ENCODE data around the gene F3. TPM values are rescaled to one million over a fixed set of nuclear protein-coding genes. Genes with fewer than 3 reads are reported as not detected.

Gene F3
- total and polyA plus RNA-seq, 9 of the 15 experiments (the other 6 are each of a cell fraction or from before 2014, with no cell fraction given) = 0.24 to 0.28 TPM; not detected in 7

DNA sequence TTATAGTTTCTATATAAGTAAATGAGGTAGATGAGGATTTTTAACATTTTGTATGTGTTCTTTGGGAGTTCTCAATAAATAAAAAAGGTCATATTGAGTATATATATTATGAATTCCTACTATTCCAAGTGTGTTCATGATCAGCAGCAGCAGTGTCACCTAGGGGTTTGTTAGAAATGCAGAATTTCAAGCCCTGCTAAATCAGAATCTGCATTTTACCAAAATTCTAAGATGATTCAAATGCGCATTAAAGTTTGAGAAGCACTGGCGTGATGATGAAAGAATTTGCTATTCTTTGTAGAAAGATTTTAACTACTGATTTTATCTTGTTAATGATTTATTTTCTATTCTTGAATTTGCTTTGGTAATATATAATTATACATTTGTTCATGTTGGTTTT is 28.7 kb downstream of the F3 start:
- Histone ChIP-seq H3K27ac (ENCODE audit: extremely low read depth, low read depth, low read length) (no peak overlapping the region), H3K4me2 (ENCODE audit: insufficient read depth, low read length) (no peak overlapping the region), H3K9me3 (replicated peaks; ENCODE audit: control insufficient read depth, insufficient read depth, low read depth, low read length) (no peaks in the 10 kb centered on the region), H3K36me3 (ENCODE audit: control insufficient read depth, insufficient read depth, low read length) (no peaks in the 10 kb centered on the region), H3K4me3 (no peak overlapping the region), H3K9me1 (ENCODE audit: control insufficient read depth, insufficient read depth, low read length) (no peaks in the 10 kb centered on the region), H3K27me3 (ENCODE audit: control insufficient read depth in 2 of 2, insufficient read depth in 2 of 2, low read length in 2 of 2) (no peaks in the 10 kb centered on the region), H3K4me1 (replicated peaks in 1 of 2; ENCODE audit: control insufficient read depth in 2 of 2, insufficient read depth in 2 of 2, low read length in 2 of 2) (no peaks in the 10 kb centered on the region), H2AFZ (ENCODE audit: low read depth, low read length) (no peak overlapping the region), H3K79me2 (ENCODE audit: control insufficient read depth, insufficient read depth, low read length) (no peaks in the 10 kb centered on the region), H4K20me1 (replicated peaks; ENCODE audit: control insufficient read depth, insufficient read depth, low read length) (no peaks in the 10 kb centered on the region), H3K9ac (ENCODE audit: insufficient read depth in 1 of 2, low read depth in 2 of 2, low read length in 2 of 2) (no peak overlapping the region)
- TF ChIP-seq POLR2AphosphoS2 (IDR thresholded peaks at IDR 0.05; ENCODE audit: low read length) = no peak
- in situ Hi-C loops (cut with MboI) (no loop called here), intact Hi-C loops (cut with micrococcal nuclease) (loop anchor here (10.0 kb wide), 1 partner anchor 532 kb away; no protein-coding TSS in a partner anchor)
- no peak for DNase-seq (ENCODE audit: extremely low read depth in 1 of 4, low spot score in 3 of 4)
- ATAC-seq = no peak
- ChIA-PET POLR2A (interaction anchor here (1.4 kb wide), 1 partner anchor 9 kb away, joined by 4 read pairs; no protein-coding TSS in a partner anchor), CTCF (ENCODE audit: low intra/inter-chr PET ratio) (interaction anchor here (0.6 kb wide), 1 partner anchor 293 kb away, joined by 3 read pairs; no protein-coding TSS in a partner anchor)
- WGBS (ENCODE audit: insufficient coverage, low coverage, missing lambda C conversion rate) = 91% methylated on average over 2 of the region's 2 CpGs
- BruUV-seq (replicated peaks) = no TSS peak
- no peak for FAIRE-seq

DNA sequence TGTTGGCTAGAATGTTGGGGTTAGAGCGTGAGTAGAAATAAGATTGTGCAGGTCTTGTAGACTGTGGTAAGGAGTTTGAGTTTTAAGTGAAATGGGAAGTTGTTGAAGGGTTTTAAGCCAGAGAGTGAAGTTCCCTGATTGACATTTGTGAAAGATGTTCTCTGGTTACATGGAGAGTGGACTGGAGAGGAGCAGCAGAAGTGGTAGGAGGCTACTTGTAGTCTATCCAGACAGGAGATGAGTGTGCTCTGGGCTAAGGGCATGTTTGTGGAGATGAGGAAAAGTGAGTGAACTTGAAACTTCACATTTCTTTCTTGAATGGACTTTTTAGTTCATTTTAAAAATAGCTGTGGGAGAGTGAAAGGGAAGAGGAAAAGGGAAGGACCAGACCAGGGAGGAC is 37.0 kb downstream of the F3 start:
- H2AFZ ChIP-seq (ENCODE audit: low read depth, low read length) = no peak overlapping the region
- intact Hi-C loops (cut with micrococcal nuclease) = no loop called here
- H3K4me1 ChIP-seq (replicated peaks in 1 of 2; ENCODE audit: control insufficient read depth in 2 of 2, insufficient read depth in 2 of 2, low read length in 2 of 2) = no peaks in the 10 kb centered on the region
- no peak overlapping the region for H3K27ac ChIP-seq (ENCODE audit: extremely low read depth, low read depth, low read length)
- WGBS (ENCODE audit: insufficient coverage, low coverage, missing lambda C conversion rate) = 87% methylated on average over 1 of the region's 1 CpG
- BruUV-seq (replicated peaks) = no TSS peak
- POLR2A ChIA-PET = no interaction called here
- DNase-seq (ENCODE audit: extremely low read depth in 1 of 4, low spot score in 3 of 4) (no peak), FAIRE-seq (no peak), ATAC-seq (no peak)
- in situ Hi-C loops (cut with MboI) = no loop called here
- CTCF ChIA-PET (ENCODE audit: low intra/inter-chr PET ratio) = no interaction called here
- H3K4me3 ChIP-seq = no peak overlapping the region
- no peak overlapping the region for H3K9ac ChIP-seq (ENCODE audit: insufficient read depth in 1 of 2, low read depth in 2 of 2, low read length in 2 of 2)
- H3K4me2 ChIP-seq (ENCODE audit: insufficient read depth, low read length) = no peak overlapping the region
- H3K9me1 ChIP-seq (ENCODE audit: control insufficient read depth, insufficient read depth, low read length) = no peaks in the 10 kb centered on the region
- no peaks in the 10 kb centered on the region for H3K27me3 ChIP-seq (ENCODE audit: control insufficient read depth in 2 of 2, insufficient read depth in 2 of 2, low read length in 2 of 2)
- no peaks in the 10 kb centered on the region; the same call in 1 of the 3 replicates for H3K36me3 ChIP-seq (ENCODE audit: control insufficient read depth, insufficient read depth, low read length)
- no peaks in the 10 kb centered on the region for H4K20me1 ChIP-seq (replicated peaks; ENCODE audit: control insufficient read depth, insufficient read depth, low read length)
- H3K9me3 ChIP-seq (replicated peaks; ENCODE audit: control insufficient read depth, insufficient read depth, low read depth, low read length) = no peaks in the 10 kb centered on the region
- no peaks in the 10 kb centered on the region for H3K79me2 ChIP-seq (ENCODE audit: control insufficient read depth, insufficient read depth, low read length)
- no peak for TF ChIP-seq RBM22 (IDR thresholded peaks at IDR 0.05; ENCODE audit: low read depth, low read length, poor library complexity, severe bottlenecking)
- no peak for TF ChIP-seq DDX20 (tag; IDR thresholded peaks at IDR 0.05; ENCODE audit: low read depth)
- no peak for TF ChIP-seq KAT2B (IDR thresholded peaks at IDR 0.05; ENCODE audit: low read depth, low read length)
- TF ChIP-seq, protein P1, sequence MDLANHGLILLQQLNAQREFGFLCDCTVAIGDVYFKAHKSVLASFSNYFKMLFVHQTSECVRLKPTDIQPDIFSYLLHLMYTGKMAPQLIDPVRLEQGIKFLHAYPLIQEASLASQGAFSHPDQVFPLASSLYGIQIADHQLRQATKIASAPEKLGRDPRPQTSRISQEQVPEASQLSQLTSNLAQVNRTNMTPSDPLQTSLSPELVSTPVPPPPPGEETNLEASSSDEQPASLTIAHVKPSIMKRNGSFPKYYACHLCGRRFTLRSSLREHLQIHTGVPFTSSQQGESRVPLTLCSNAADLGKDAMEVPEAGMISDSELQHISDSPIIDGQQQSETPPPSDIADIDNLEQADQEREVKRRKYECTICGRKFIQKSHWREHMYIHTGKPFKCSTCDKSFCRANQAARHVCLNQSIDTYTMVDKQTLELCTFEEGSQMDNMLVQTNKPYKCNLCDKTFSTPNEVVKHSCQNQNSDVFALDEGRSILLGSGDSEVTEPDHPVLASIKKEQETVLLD (IDR thresholded peaks at IDR 0.05) = no peak
- no peak for TF ChIP-seq NR2C1 (IDR thresholded peaks at IDR 0.05)
- no peak for TF ChIP-seq NR2C1 (tag; IDR thresholded peaks at IDR 0.05)
- TF ChIP-seq ZSCAN29 (IDR thresholded peaks at IDR 0.05) = no peak

Measured in K562 (cell line).